Measurements from ENCODE around the gene MCL1.

MCL1 gene

DNA sequence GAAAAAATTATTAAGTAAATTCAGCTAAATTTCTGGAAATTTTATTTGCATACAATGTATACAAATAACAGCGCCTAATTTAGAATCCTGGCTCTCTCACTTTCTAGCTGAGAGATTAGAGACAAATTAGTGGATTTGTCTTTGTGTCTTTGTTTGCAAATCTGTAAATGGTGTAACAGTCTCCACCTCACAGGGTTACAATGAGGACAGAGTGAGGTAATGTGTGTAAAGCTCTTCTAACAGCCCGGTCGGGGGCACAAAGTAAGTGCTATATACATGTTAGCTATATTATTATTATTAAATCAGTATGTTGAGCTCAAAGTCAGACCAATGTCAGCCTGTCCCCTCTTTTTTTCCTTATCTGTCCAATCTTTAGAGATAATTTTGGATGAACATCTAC lies 35.2 kb downstream of the MCL1 start:
- DNase-seq (ENCODE audit: low read depth in 2 of 3, low spot score in 2 of 3): no peak

DNA sequence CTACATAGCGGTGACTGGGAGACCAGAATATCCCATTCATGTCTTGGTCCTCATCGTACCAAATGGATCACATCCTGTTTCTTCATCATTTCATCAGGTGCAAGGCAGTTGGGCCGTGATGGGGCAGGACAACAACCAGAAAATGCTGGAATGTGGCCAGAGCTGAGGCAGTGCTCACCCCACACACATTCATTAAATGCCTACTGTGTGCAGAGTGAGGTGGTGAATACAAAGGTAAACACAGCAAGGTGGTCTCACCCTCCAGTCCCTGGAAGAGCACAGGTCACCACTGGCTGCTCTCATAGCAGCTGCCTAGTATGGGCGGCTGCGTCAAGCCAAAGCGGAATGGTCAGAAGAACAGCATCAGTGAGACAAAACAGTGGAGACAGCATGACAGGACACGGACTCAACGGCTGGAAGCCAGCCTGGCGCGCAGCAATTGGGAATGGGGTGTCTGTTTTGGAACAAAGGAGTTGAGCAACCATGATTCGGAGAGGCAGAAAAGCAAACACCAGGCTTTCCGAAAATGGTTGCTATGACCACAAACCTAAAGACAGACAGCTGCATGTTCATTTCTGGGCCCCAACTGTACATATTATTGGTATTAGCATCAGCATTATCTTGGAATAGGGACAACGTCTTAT lies 35.8 kb downstream of the MCL1 start:
- DNase-seq (ENCODE audit: low read depth in 2 of 3, low spot score in 2 of 3): no peak

DNA sequence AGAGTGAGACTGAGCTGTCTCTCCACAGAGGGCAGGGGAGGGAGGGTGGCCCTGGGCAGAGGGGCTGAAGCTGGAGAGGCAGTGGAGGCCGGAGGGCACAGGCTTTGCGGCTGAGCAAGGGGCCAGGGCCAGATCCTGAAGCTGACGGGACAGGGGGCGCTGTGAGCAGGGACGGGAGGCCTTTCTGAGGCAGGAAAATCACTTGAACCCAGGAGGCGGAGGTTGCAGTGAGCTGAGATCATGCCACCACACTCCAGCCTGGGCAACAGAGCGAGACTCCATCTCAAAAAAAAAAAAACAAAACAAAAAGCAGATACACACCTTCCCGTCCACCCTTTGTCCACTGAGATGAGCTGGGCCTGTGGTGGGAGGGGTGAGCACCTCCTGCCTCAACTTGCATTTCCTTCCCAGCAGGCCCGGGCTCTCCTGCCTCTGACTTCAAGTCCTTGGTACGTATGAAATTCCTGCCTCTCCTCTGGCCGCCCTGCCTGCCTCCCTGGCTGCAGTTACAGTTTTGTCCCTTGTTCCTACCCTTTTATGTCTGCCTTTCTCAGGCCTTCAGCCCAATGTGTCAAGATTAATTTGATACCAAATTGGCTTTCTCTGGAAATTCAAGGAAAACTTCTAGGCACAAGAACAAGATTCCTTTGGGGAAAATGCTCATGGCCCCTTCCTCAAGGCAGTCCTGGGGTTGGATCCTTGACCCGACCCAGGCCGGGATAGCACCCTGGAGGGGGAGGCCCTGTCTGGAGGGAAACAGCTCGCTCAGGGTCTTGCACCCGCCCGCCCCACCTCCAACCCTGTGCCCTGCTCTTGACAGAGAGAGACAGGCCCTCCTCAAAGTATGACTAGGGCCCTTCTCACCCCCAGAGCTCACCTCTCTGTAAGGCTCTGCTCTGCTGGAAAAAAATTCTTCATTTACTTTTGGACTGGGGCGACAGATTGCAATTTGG lies 41.4 kb downstream of the MCL1 start:
- DNase-seq (ENCODE audit: low read depth in 2 of 3, low spot score in 2 of 3): no peak

DNA sequence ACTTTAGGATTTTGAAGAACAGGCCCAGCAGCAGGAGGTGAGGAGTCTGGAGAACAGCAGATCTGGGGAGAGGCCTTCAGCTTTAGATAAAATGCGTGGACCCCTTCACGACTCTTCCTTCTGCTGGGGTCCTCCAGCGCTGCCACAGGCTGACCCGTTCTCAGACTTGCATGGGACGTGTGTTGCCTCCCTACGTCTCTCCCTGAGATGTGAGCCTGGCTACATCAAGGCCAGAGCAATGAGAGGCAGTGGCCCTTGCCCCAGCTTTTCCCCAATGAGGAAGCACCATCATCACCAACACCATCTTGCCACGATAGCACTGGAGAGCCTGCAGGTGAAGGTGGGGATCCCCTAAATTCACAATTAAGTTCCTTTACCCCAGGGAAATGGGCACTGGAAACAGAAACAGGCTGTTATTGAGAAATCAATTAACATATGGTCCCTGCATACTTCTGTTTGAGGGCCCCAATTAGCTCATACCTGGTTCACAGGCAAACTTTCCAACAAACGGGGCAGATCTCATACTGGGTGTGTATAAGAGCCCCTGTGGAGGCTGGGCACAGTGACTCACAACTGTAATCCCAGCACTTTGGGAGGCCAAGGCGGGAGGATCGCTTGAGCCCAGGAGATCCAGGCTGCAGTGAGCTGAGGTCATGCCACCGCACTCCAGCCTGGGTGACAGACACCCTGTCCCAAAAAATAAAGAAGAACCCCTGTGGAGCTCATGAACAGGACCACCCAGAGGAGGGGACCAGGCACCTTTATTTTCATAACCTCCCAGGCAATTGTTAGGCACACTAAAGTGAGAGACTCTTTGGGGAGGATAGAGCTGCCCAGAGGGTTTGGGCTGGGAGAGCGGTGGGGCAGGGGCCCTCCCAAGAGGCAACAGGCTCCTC lies 42.3 kb downstream of the MCL1 start:
- DNase-seq (ENCODE audit: low read depth in 2 of 3, low spot score in 2 of 3): no peak

DNA sequence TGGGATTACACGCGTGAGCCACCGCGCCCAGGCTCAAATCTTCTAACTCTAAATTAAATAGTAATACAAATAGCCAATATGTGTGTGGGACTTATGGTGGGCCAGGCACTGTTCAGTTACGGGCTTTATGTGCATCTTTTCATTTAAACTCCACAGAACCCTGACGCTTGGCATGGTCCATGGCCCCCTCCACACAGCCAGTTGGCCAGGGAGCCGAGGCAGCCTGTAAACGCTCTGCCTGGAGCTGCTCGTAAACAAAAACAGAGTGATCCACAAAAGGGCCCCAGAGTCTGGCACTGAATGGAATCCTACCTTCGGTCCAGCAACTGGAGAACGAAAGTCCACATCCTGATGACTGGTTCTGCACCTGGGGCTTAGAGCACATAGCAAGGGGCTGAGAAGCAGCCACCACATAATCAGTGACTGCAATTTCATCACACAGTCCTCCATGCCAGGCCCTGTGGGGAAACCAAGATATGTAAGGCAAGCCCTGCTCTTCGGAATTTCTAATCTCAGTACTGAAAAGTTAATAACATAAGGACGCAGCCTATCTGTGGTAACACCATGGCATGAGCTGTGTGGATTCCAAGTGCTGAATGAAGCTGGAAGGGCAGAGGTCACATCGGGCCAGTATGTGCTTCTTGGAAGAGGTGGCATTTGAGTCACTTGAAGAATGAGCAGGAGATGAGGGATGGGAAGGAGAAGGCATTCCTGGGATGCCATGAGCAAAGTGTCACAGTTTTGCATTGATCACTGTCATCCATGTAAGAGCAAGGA lies 43.7 kb downstream of the MCL1 start:
- no peak for DNase-seq (ENCODE audit: low read depth in 2 of 3, low spot score in 2 of 3)

DNA sequence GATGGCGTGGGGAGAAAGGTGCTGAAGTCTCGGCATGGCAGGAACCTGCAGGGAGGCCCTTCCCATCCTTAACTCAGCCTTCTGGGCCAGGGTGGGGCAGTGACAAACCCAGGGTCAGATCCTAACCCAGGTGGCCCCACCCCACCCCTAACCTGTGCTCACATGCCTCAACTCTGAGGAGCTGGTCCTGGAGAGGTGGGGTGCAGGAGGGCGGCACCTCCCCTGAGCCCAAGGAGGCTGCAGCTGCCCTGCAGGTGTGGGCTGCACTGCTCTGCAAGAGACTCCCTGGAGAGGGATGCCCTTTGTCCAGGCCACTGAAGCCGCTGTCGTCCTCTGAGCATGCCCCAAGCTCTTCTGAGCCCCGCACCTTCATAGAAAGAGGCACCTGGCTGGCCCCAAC lies 45.4 kb downstream of the MCL1 start:
- no peak for DNase-seq (ENCODE audit: low read depth in 2 of 3, low spot score in 2 of 3)

DNA sequence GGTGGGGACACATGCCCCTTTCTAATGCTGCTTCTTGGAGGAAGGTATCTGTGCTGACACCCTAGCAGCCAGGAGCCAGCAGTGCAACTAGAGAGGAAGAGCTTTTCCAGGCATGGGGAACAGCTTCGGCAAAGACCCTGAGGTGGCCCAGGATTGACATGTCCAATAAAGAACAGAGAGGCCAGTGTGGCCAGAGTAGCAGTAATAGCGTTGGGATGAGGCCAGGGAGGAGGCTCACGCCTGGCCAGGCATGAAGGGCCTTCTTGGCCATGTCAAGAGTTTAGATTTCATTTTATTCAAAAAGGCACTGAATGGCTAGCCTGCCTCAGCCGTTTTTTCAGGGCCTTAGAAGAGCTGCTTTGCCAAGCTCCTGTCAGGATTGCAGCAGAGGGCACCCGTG lies 46.5 kb downstream of the MCL1 start:
- no peak for DNase-seq (ENCODE audit: low read depth in 2 of 3, low spot score in 2 of 3)

DNA sequence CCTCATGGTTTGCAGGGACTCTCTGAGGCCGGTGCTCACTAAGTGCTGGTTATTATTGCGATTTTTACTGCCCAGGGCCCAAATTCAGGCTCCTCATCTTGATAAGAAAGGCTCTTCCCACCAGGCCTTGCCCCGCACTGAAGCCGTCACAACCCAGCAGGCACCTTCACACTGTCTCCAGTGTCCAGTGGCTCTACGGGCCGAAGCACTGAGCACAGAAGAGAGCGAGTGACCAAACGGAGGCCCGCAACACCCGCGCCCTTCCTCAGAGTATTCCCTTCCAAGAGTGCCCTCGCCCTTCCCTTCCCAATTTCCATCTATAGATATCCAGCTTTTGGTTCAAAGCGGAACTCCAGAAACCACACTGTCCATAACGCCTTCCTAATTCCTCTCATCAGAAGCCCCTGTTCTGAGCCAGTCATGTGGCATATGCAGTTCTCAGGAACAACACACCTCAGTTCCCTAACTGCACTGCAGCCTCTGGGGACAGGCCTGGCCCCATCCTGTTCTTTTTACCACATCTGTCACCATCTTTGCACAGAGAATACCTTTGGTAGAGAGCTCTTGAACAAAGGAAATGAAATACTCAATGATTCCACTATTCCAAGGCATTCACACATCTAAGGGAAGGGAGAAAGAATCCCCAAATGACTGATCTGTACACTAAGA lies 48.8 kb downstream of the MCL1 start:
- no peak for DNase-seq (ENCODE audit: low read depth in 2 of 3, low spot score in 2 of 3)

DNA sequence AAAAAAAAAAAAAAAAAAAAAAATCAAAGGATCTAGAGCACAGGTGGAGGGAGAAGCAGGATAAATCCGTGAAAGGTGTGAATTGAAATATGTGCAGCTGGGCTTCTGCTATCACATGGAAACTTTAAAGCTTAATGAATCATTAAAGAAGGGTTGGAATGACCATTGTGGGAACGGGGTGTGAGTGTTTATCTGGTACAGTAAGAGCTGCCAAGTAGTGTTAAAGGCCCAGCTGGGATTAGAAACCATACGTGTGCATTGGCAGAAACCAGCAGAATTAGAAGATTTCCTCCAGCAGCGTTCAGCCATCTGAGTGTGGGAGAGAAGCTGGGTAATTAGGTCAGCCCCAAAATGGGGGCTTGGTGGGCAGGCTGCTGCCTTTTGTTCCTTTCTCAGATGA lies 50.4 kb downstream of the MCL1 start:
- DNase-seq (ENCODE audit: low read depth in 2 of 3, low spot score in 2 of 3): no peak

DNA sequence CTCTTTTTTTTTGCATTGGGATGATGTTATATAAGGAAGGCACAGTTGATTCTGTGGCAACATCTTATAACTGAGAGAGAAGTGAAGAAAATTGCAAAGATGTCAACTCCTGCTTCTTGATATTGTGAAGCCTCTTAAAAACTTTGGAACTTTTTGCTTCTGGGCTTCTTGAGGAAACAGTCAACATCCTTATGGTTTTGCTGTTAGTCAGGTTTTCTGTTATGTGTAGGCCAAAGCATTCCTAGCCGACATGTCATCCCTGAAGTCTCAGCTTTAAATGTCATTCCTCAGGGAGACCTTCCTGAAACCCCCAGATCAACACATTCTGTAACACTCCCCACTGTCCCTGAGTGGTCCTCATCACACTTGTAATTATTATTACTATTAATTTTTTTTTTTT lies 51.2 kb downstream of the MCL1 start:
- DNase-seq (ENCODE audit: low read depth in 2 of 3, low spot score in 2 of 3): no peak

DNA sequence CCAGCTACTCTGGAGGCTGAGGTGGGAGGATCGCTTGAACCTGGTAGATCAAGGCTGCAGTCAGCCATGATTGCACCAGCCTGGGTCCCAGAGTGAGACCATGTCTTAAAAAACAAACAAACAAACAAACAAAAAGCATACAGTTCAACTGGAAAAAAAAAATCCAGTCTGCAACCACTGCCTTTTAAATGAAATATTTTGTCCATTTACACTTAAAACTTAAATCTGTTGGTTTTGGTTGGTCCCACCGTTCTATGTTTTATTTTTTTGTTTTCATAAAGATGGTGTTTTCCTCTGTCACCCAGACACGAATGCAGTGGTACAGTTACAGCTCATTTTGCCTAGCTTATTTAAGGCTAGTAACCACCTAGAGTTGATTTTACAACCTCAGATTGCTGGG lies 54.1 kb downstream of the MCL1 start:
- no peak for DNase-seq (ENCODE audit: low read depth in 2 of 3, low spot score in 2 of 3)
